Chondrocyte (in vitro differentiated cells): ENCODE measurements around the gene MRPL19. TPM values are rescaled to one million over a fixed set of nuclear protein-coding genes. Genes with fewer than 3 reads are reported as not detected.
A peak's percentile ranks its signal among the peaks of the same experiment; 100 is the strongest.
"Not testable (repeated sequence)": the region's sequence is repeated elsewhere in the genome, so short reads cannot be mapped to it uniquely, and the experiment has no call there.

ENCODE experiments used
- DNase-seq: peaks from one replicate; pipeline ENCODE4 v3.0.0; 2021; ENCODE audit warnings: mixed read lengths, low spot score
- H3K27ac Mint-ChIP-seq: one replicate; pipeline ENCODE4 v1.8.0; 2021; ENCODE audit warnings: mild to moderate bottlenecking, moderate library complexity, mixed read lengths; ENCODE audit not compliant: unreplicated experiment
- H3K27me3 Mint-ChIP-seq: 2 replicates; pipeline ENCODE4 v1.8.0; 2021; ENCODE audit warnings: low read depth, mixed read lengths
- H3K36me3 Mint-ChIP-seq: 2 replicates; pipeline ENCODE4 v1.8.0; 2021; ENCODE audit warnings: low read depth, mixed read lengths
- H3K4me1 Mint-ChIP-seq: 2 replicates; pipeline ENCODE4 v1.8.0; 2021; ENCODE audit warnings: low read depth, mild to moderate bottlenecking, mixed read lengths
- H3K4me3 Mint-ChIP-seq: one replicate; pipeline ENCODE4 v1.8.0; 2021; ENCODE audit warnings: mild to moderate bottlenecking, moderate library complexity, mixed read lengths; ENCODE audit not compliant: unreplicated experiment
- H3K9me3 Mint-ChIP-seq: 2 replicates; pipeline ENCODE4 v1.8.0; 2021; ENCODE audit warnings: low read depth, mixed read lengths
- total RNA-seq: library from RNA; stranded (reverse); gene quantifications from 3 replicates; pipeline ENCODE4 v1.2.1, GENCODE V29; 2021
- TF ChIP-seq, protein P1 (sequence below): fragments of 200-600 bp; sonication (generic); IDR thresholded peaks from 2 replicates; pipeline ENCODE4 v1.5.0; 2021; ENCODE audit warnings: antibody characterized with exemption, mild to moderate bottlenecking, moderate library complexity

Gene MRPL19
- total RNA-seq, 1 donor from 2014 or later, result 43.5 TPM

DNA sequence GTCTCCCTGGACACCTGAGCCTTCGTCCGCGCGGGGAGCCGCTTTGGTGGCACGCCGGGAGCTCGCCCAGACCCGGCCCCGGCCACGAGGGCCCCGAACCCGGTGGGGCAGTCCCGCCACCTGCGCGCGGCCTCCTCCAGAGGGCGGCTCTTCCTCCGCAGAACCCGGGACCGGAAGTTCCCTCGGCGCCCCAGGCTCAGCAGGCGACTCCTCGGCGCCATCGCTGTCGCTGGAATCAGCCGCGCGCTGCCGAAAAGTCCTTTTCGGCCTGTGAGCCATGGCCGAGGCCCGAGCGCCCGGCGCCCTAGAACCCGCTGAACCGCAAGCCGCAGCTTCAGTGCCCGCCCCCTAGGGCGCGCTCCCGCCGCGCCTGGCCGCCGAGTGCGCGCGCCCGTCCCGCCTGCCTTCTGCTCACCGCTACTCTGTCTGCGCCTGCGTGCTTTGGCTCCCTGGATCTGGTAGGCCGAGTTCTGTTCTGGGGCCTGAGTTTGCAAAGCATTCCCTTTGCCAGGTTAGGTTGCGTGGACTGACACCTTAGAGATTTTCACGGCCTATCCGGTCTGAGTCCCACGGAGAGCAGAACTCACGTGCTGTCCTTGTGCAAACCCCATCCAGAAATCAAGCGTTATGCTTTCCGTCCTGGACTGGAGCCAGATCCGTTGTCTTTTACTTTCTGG lies 64.1 kb downstream of the MRPL19 start, which contains the start of gene GCFC2:
TSS of gene GCFC2 (minus strand) at position 339 of the 677 bp plus-strand sequence. CDS start at position 279, 60 bp downstream.
- TF ChIP-seq, protein P1, sequence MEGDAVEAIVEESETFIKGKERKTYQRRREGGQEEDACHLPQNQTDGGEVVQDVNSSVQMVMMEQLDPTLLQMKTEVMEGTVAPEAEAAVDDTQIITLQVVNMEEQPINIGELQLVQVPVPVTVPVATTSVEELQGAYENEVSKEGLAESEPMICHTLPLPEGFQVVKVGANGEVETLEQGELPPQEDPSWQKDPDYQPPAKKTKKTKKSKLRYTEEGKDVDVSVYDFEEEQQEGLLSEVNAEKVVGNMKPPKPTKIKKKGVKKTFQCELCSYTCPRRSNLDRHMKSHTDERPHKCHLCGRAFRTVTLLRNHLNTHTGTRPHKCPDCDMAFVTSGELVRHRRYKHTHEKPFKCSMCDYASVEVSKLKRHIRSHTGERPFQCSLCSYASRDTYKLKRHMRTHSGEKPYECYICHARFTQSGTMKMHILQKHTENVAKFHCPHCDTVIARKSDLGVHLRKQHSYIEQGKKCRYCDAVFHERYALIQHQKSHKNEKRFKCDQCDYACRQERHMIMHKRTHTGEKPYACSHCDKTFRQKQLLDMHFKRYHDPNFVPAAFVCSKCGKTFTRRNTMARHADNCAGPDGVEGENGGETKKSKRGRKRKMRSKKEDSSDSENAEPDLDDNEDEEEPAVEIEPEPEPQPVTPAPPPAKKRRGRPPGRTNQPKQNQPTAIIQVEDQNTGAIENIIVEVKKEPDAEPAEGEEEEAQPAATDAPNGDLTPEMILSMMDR, result peak; percentile 75
- Mint-ChIP-seq H3K27me3 (peaks cover 2% of the 10 kb centered on the region), H3K9me3 (no peaks in the 10 kb centered on the region), H3K27ac (peak within 1 kb of the TSS; percentile 91), H3K4me3 (peak within 1 kb of the TSS; percentile 78), H3K36me3 (peaks cover 2% of the 10 kb centered on the region), H3K4me1 (peaks cover 24% of the 10 kb centered on the region)
- peak; percentile 96 for DNase-seq

DNA sequence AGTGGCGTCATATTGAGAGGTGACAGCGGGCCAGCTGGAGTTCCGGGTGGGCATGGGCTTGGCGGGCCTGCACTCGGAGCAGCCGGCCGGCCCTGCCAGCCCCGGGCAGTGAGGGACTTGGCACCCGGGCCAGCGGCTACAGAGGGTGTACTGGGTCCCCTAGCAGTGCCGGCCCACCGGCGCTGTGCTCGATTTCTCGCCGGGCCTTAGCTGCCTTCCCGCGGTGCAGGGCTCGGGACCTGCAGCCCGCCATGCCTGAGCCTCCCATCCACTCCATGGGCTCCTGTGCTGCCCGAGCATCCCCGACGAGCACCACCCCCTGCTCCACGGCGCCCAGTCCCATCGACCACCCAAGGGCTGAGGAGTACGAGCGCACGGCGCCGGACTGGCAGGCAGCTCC lies 65.0 kb downstream of the MRPL19 start:
- H3K4me3 Mint-ChIP-seq, result peak overlapping the region; percentile 78
- not testable (repeated sequence) for H3K36me3 Mint-ChIP-seq, H3K9me3 Mint-ChIP-seq, H3K27me3 Mint-ChIP-seq, DNase-seq, H3K27ac Mint-ChIP-seq
- peaks cover 18% of the 10 kb centered on the region for H3K4me1 Mint-ChIP-seq

DNA sequence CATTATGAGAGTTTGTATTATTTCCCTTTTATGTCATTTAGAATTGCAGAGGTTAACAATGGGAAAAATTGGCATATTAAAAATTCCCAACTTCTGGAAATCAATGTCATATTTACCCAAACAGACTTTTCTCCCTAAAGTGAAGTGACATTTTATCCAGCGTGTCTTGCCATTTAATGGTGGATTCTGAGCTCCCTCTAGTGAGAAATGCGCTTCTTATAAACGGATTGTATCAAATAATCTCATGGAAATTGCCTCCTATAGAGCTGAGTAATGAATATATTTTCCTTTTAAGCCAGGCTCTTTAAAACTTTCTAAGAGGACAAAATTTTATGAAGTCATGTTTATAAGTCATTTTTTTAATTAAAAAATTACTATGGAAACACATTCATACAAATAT lies 69.8 kb downstream of the MRPL19 start:
- Mint-ChIP-seq H3K27ac (no peak overlapping the region), H3K36me3 (peaks cover 2% of the 10 kb centered on the region), H3K9me3 (peaks cover 3% of the 10 kb centered on the region), H3K4me1 (no peaks in the 10 kb centered on the region), H3K27me3 (peaks cover 5% of the 10 kb centered on the region), H3K4me3 (no peak overlapping the region)
- DNase-seq, result no peak
- TF ChIP-seq, protein P1, result peak; percentile 52

DNA sequence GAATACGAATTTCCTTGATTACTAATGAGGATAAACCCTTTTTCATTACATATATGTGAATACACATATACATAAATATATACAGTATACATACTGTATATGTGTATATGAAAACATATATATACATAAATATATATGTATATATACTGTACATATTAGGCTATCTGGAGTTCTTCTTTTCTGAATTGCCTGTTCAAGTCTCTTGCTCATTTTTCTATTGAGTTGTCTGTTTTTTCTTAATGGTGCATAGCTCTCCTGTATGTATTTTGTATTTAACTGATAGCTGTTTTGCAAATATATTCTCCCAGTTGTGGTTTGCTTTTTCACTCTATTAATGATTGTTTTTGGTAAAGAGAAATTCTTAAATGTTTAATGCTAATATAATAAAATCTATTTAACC lies 73.0 kb downstream of the MRPL19 start:
- H3K4me3 Mint-ChIP-seq, result no peak overlapping the region
- TF ChIP-seq, protein P1, result no peak
- peaks cover 2% of the 10 kb centered on the region for H3K36me3 Mint-ChIP-seq
- peaks cover 3% of the 10 kb centered on the region for H3K9me3 Mint-ChIP-seq
- no peaks in the 10 kb centered on the region for H3K4me1 Mint-ChIP-seq
- H3K27me3 Mint-ChIP-seq, result peaks cover 19% of the 10 kb centered on the region
- H3K27ac Mint-ChIP-seq, result no peak overlapping the region
- DNase-seq, result no peak

DNA sequence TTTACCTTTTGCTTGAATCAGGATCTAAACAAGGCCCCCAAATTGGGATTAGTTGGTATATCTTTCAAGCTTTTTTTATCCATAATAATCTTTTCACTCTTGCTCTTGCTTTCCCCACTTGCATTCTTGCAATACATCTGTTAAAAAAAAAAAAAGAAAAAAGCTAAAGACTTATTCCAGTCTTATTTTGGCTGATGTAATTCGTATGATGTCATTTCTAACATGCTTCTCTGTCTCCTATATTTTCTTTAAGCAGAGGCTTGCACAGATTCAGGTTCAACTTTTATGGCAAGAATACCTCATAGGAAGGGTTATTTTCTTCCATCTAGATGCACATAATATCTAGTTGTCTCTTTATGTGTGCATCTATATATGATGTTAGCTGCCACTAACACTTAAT lies 73.9 kb downstream of the MRPL19 start:
- TF ChIP-seq, protein P1, result no peak

DNA sequence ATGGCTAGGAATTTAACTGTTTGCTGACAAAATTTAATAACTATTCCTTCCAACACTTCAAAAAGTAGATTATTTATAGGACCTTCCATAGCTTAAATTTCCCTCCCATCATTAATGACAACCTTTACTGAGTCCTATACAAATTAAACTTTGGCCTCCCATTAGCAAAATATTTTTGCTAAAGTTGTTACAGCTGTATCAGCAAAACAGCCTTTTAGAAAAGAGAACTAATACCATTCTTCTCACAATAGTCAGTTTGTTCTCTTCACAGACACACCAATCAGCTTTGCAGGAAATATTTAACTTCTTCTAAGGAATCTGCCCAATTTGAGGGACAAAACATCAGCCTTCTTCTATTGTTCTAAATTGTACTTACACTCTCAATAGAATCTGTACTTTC lies 76.1 kb downstream of the MRPL19 start:
- peaks cover 2% of the 10 kb centered on the region for H3K36me3 Mint-ChIP-seq
- H3K4me3 Mint-ChIP-seq, result no peak overlapping the region
- H3K27me3 Mint-ChIP-seq, result peaks cover 29% of the 10 kb centered on the region
- peaks cover 3% of the 10 kb centered on the region for H3K9me3 Mint-ChIP-seq
- TF ChIP-seq, protein P1, result no peak
- H3K4me1 Mint-ChIP-seq, result no peaks in the 10 kb centered on the region
- no peak overlapping the region for H3K27ac Mint-ChIP-seq
- DNase-seq, result no peak

More for the DNA sequence above, 73.9 kb downstream of the MRPL19 start:
- H3K9me3 Mint-ChIP-seq, result peaks cover 3% of the 10 kb centered on the region
- no peak overlapping the region for H3K4me3 Mint-ChIP-seq
- peaks cover 17% of the 10 kb centered on the region for H3K27me3 Mint-ChIP-seq
- H3K4me1 Mint-ChIP-seq, result no peaks in the 10 kb centered on the region
- no peak for DNase-seq
- H3K36me3 Mint-ChIP-seq, result peaks cover 2% of the 10 kb centered on the region
- no peak overlapping the region for H3K27ac Mint-ChIP-seq
